Right renal pelvis (tissue), 4 donors: Measurements from ENCODE around the gene TP73. TPM values are rescaled to one million over a fixed set of nuclear protein-coding genes. Genes with fewer than 3 reads are reported as not detected.
A peak's percentile ranks its signal among the peaks of the same experiment; 100 is the strongest.
"Not testable (repeated sequence)": the region's sequence is repeated elsewhere in the genome, so short reads cannot be mapped to it uniquely, and the experiment has no call there.

Experiments used
- DNase-seq, 4 donors: peaks; one replicate each; pipeline ENCODE4 v3.0.0-alpha.2; 2013; ENCODE audit warnings: low read depth in 4 of 4, low spot score in 3 of 4, missing footprints in 1 of 4
- polyA plus RNA-seq, 4 donors: library from polyadenylated mRNA; unstranded; fragments of 120-200 nt; gene quantifications; one replicate each; pipeline ENCODE4 v1.2.1, GENCODE V29; 2013; ENCODE audit not compliant: insufficient read length in 4 of 4

The TP73 gene
- polyA plus RNA-seq, 4 donors, result 0.55 to 0.70 (median 0.62) TPM

- DNase-seq, result no peak
Observed at GRCh38 chr1:3617806-3618345, 34.4 kb upstream of the TP73 start.

GRCh38 chr1:3618531-3618880 is 33.8 kb upstream of the TP73 start:
- DNase-seq, result no peak

- peak in 1 of 4 donors; percentile 72 for DNase-seq
Observed at GRCh38 chr1:3618881-3619671, 33.2 kb upstream of the TP73 start.

- DNase-seq, result no peak
Observed at GRCh38 chr1:3620708-3621107, 31.6 kb upstream of the TP73 start.

GRCh38 chr1:3621151-3621671 is 31.1 kb upstream of the TP73 start:
- DNase-seq, result not testable (repeated sequence)

GRCh38 chr1:3622102-3622501 is 30.2 kb upstream of the TP73 start:
- not testable (repeated sequence) for DNase-seq

- no peak for DNase-seq
Observed at GRCh38 chr1:3623441-3624199, 28.7 kb upstream of the TP73 start.

GRCh38 chr1:3624200-3625136 is 27.8 kb upstream of the TP73 start, which contains the start of gene TPRG1L:
Gene TPRG1L, plus strand, starts transcription at chr1:3625015. Its CDS starts 58 bp downstream, at chr1:3625073.
- peak; percentile 93 to 96 (median 94) for DNase-seq

- no peak for DNase-seq
Observed at GRCh38 chr1:3625151-3625907, 27.0 kb upstream of the TP73 start.

- DNase-seq, result no peak
Observed at GRCh38 chr1:3626025-3626424, 26.3 kb upstream of the TP73 start.

GRCh38 chr1:3627515-3628253 is 24.6 kb upstream of the TP73 start:
- DNase-seq, result no peak

- DNase-seq, result no peak
Observed at GRCh38 chr1:3628445-3628844, 23.9 kb upstream of the TP73 start.

- DNase-seq, result no peak
Observed at GRCh38 chr1:3629561-3630160, 22.7 kb upstream of the TP73 start.

GRCh38 chr1:3630161-3630611 is 22.1 kb upstream of the TP73 start:
- DNase-seq, result no peak

- DNase-seq, result no peak
Observed at GRCh38 chr1:3630914-3631313, 21.4 kb upstream of the TP73 start.

GRCh38 chr1:3631320-3632260 is 20.7 kb upstream of the TP73 start:
- DNase-seq, result no peak

GRCh38 chr1:3632298-3632697 is 20.0 kb upstream of the TP73 start:
- no peak for DNase-seq
